ENCODE measurements around the gene SORCS1.

DNA sequence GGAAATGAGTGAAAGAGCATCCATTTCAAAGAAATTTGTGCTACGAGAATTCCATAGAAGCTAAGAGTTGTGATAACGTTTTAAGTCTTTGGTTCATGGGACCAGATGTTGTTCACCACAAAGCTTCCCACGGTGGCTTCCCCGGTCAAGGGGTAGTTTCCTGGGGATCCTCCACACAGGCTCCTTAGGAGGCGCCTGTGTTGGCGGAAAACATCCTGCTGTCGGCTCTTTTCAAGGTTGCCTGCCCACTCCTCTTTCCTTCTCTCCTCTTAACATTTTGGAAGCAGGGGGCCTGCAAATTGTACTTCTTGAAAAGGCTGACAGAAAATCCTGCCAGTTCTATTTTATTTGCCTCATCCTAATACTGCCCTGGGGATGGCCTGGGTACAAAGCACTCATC, 398.6 kb downstream of the SORCS1 start:
- TF ChIP-seq, protein P1, sequence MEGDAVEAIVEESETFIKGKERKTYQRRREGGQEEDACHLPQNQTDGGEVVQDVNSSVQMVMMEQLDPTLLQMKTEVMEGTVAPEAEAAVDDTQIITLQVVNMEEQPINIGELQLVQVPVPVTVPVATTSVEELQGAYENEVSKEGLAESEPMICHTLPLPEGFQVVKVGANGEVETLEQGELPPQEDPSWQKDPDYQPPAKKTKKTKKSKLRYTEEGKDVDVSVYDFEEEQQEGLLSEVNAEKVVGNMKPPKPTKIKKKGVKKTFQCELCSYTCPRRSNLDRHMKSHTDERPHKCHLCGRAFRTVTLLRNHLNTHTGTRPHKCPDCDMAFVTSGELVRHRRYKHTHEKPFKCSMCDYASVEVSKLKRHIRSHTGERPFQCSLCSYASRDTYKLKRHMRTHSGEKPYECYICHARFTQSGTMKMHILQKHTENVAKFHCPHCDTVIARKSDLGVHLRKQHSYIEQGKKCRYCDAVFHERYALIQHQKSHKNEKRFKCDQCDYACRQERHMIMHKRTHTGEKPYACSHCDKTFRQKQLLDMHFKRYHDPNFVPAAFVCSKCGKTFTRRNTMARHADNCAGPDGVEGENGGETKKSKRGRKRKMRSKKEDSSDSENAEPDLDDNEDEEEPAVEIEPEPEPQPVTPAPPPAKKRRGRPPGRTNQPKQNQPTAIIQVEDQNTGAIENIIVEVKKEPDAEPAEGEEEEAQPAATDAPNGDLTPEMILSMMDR (conservative IDR thresholded peaks at IDR 0.05): no peak
- TF ChIP-seq EZH2 (IDR thresholded peaks at IDR 0.05; ENCODE audit: low read depth): no peak

All from PC-9 (cell line).